Tracheal epithelial cell (primary cell): ENCODE measurements around the gene DOK7. TPM values are rescaled to one million over a fixed set of nuclear protein-coding genes. Genes with fewer than 3 reads are reported as not detected.

Experiments used
- total RNA-seq: library from RNA; depleted of rRNA; stranded (reverse); fragments of >200 nt; gene quantifications from 2 replicates; pipeline ENCODE4 v1.2.1, GENCODE V29; 2014

Gene DOK7
- 5.5 and 7.2 TPM in 2 replicates for total RNA-seq

GRCh38 chr4:3462790-3463415, at the start of gene DOK7:
TSS of gene DOK7 (plus strand) at chr4:3463306. CDS start at chr4:3463376, 70 bp downstream.

GRCh38 chr4:3441501-3442459, 21.3 kb upstream of the DOK7 start, which contains the start of gene HGFAC:
TSS of gene HGFAC (plus strand) at chr4:3441968. CDS start at chr4:3442002, 34 bp downstream.

DNA sequence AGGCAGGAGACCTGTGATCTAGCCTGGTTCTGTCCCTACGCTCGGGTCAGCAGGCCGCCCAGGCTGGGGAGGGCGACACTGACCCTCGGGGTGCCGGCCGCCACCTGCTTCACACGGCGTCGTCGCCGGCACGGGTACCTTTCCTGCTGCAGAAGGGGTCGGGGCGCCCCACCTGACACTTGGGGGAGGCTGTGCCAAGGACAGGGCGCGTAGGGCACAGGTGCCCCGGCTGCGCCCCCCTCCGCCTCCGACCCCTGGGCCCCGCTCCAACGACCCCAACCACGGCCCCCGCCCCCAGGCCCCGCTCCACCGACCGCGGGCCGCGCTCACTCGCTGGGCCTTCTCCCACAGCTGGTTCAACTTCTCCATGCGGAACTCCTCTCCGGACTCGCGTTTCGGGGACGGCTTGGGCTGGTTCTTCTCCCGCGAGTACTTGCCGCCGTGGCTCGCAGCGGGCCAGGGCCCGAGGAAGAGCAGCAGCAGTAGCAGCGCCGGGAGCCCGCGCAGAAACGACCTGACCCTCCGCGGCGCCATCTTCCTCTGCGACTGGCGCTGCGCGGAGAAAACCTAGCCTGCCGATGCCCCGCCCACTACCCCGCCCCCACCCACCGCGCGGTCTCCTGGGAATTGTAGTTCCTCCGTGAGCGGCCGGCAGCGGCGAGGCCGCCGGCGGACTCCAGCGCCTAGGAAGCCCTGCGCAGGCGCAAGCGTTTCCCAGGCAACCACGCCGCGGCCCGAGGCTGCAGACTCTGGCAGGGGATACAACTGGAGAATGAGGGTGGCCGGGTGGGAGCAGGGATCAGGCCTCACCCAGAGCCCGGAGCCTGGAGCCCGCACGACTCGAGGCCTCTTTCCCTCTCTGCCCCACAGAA, 69.0 kb downstream of the DOK7 start, which contains the start of gene LRPAP1:
Gene LRPAP1 (minus strand): TSS at position 544 of the 872 bp plus-strand sequence. CDS start 10 bp downstream, at position 534.

Other genes with a start within 250 kb of the DOK7 start
- gene MSANTD1, start 214.1 kb upstream of the DOK7 start, total RNA-seq: 0.21 and 0.48 TPM in 2 replicates
- 30.3 and 51.3 TPM in 2 replicates for gene RGS12, start 170.3 kb upstream of the DOK7 start, total RNA-seq
- not detected in 2 replicates for gene HGFAC, start 21.3 kb upstream of the DOK7 start, total RNA-seq
- gene LRPAP1, start 69.1 kb downstream of the DOK7 start, total RNA-seq: 85.3 and 99.7 TPM in 2 replicates